Activated naive CD8-positive, alpha-beta T cell (primary cell): ENCODE measurements around the gene CDON.

Experiments used
- H3K27ac Mint-ChIP-seq: one replicate; pipeline ENCODE4 v1.8.0; 2021; ENCODE audit warnings: mixed read lengths
- H3K27me3 Mint-ChIP-seq: one replicate; pipeline ENCODE4 v1.8.0; 2021; ENCODE audit warnings: mixed read lengths
- H3K36me3 Mint-ChIP-seq: one replicate; pipeline ENCODE4 v1.8.0; 2021; ENCODE audit warnings: mixed read lengths
- H3K4me1 Mint-ChIP-seq: one replicate; pipeline ENCODE4 v1.8.0; 2021; ENCODE audit warnings: low read depth, mixed read lengths
- H3K4me3 Mint-ChIP-seq: one replicate; pipeline ENCODE4 v1.8.0; 2021; ENCODE audit warnings: mild to moderate bottlenecking, mixed read lengths
- H3K9me3 Mint-ChIP-seq: one replicate; pipeline ENCODE4 v1.8.0; 2021; ENCODE audit warnings: low read depth, mixed read lengths

The CDON gene

DNA sequence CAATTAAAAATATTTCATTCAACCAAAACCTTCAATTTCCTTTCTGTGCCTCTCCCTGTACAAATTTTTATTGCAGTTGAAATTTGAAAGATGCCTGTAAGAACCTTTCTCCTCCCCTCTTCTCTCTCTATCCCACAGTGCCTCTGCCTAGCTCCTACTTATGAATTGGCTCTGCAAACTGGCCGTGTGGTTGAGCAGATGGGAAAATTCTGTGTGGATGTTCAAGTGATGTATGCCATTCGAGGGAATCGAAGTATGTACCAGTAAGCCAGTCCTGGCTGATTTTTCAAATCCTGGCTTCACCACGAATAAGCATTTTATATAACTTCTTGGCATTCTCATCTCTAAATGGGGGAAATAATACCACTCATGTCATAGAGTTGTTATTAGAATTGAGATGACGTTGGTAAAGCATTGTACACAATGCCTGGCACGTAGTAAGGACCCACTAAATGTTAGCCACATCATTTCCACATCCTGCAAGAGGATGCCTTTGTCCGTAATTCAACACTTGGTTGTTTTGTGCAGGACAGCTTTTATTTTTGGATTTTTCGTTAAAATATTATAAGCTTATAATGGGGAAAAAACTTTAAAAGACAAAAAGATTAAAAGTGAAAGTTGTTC is 152.3 kb downstream of the CDON start:
- H3K36me3 Mint-ChIP-seq = no peaks in the 10 kb centered on the region
- H3K4me1 Mint-ChIP-seq = no peaks in the 10 kb centered on the region
- H3K27me3 Mint-ChIP-seq = peaks cover 7% of the 10 kb centered on the region
- no peaks in the 10 kb centered on the region for H3K9me3 Mint-ChIP-seq
- H3K27ac Mint-ChIP-seq = no peak overlapping the region
- no peak overlapping the region for H3K4me3 Mint-ChIP-seq
